GM18507 (cell line): ENCODE results near the gene TOMM20L.
A peak's percentile ranks its signal among the peaks of the same experiment; 100 is the strongest.
"Not testable (repeated sequence)": the region's sequence is repeated elsewhere in the genome, so short reads cannot be mapped to it uniquely, and the experiment has no call there.

ENCODE experiments used
- DNase-seq: peaks from one replicate; pipeline ENCODE4 v3.0.0; 2011; ENCODE audit warnings: low read depth; ENCODE audit not compliant: insufficient read length; ENCODE audit errors: extremely low spot score
- FAIRE-seq: peaks from 2 replicates; lab custom pipeline; 2011; peaks lifted over from hg19 to GRCh38; lab: Jason Lieb, UNC

The TOMM20L gene

DNA sequence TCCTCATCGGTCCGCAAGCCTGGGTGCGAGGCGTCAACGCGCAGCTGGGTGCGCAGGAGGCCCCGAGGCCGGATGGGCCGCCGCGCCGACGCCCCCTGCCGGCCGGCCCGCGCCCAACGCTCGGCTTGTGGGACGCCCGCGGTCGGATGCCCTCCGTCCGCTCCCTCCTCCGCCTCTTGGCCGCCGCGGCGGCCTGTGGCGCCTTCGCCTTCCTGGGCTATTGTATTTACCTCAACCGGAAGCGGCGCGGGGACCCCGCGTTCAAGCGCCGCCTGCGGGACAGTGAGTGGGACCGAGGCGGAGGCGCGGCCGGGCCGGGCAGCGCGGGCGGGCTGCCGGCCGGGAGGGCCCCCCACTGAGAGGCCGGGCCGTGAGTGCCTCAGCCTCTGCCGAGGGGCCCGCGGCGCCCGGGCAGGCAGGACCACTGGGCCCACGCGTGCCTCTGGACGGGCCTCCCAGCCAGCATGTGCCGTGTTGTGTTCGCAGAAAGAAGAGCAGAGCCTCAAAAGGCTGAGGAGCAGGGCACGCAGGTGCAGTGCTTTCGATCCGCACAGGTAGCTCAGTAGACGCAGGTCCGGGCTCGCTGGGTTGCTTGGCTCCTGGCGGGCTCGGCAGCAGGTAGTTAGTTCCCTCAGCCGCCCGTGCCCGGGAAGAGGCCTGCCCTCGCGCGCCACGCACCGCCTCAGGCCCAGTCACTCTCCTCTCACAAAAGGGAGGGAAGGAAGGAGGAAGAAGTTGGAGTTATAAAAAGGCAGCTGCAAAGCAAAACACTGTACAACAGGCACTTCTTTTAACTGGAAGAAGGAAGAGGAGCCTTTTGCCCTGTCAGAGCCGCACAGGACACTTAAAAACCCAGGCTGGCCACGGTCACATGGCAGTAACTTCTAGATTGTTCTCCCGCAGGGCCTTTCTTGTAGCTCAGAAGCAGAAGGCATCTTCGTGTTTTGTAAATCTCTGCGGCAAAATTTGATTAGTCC lies at the start of gene TOMM20L:
TOMM20L (plus strand) TSS at position 119 of the 977 bp plus-strand sequence; CDS start at position 147, 28 bp downstream.
- DNase-seq (peak; percentile 82), FAIRE-seq (peak; percentile 83)

DNA sequence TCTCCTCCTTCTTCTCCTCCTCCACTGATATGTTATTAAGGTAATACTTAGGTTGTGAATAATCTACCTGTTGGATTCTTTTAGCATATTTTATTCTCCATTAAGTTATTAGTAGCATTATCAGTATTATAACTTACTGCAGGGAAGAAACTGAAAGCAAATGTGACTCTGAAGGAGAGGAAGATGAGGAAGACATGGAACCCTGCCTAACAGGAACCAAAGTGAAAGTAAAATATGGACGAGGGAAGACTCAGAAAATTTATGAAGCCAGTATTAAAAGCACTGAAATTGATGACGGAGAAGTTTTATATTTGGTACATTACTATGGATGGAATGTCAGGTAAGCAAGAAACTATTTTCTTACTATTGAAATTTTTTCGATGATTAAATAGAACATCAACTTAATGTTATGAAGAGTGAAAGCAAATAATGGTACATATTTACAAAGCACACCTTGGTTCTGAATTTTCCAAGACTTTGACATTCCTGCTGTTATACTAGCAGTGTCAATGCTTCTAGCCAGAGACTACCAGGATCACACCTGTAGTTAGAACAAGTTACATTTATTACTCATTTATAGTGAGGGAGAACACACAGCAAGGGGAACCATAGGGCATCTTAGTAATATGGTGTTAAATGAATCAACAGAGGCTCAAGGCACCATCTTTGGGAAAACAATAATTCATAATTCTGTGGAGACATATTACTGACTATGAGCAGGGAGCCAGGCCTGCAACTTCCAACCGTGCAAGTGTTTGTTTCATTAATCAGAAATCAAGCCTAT lies 42.0 kb upstream of the TOMM20L start:
- FAIRE-seq (peak; percentile 59), DNase-seq (no peak)

DNA sequence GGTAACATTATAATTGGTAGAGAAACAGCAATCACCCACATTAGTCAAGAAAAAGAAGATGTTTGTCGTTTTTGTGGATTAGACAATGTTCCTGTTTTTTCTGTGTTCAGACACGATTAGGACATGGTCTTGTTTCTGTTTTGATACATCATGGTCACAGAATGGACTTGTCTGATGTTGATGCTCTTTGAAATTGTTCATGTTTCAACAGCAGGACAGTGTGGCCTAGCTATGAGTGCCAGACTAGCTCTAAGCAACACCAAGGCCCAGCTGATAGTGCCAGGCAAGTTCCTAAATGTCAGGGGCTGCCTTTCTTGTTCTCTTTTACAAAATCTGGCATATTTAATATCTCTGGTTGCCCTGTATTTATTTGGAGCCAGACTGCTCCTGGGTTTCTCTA lies 40.9 kb upstream of the TOMM20L start:
- DNase-seq (no peak), FAIRE-seq (no peak)

DNA sequence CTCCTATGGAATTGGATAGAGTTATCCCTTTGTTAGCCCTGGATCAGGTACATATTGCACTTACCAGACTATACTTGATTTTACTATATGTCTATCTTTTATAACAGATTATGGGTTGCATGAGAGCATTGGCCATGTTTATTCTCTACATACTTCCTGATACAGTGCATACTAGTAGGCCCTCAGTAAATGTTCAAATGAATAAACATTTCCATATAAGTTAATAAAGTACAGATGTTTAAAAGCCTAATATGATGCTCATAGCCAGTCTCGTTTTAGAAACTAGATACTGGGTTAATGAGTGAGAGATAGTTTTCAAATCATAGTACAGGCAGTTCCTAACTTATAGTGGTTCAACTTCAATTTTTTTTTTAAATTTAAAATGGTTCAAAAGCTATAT lies 39.5 kb upstream of the TOMM20L start:
- DNase-seq (no peak), FAIRE-seq (no peak)

DNA sequence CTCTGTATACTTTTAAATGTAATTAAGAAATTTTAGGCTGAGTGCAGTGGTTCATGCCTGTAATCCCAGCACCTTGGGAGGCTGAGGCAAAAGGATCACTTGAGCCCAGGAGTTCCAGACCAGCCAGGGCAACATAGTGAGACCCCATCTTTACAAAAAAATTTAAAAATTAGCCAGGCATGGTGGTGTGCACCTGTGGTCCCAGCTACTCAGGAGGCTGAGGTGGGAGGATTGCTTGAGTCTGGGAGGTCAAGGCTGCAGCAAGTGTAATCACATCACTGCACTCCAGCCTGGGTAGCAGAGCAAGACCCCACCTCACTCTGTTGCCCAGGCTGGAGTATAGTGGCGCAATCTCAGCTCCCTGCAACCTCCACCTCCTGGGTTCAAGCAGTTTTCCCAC lies 33.5 kb upstream of the TOMM20L start:
- not testable (repeated sequence) for FAIRE-seq, DNase-seq

DNA sequence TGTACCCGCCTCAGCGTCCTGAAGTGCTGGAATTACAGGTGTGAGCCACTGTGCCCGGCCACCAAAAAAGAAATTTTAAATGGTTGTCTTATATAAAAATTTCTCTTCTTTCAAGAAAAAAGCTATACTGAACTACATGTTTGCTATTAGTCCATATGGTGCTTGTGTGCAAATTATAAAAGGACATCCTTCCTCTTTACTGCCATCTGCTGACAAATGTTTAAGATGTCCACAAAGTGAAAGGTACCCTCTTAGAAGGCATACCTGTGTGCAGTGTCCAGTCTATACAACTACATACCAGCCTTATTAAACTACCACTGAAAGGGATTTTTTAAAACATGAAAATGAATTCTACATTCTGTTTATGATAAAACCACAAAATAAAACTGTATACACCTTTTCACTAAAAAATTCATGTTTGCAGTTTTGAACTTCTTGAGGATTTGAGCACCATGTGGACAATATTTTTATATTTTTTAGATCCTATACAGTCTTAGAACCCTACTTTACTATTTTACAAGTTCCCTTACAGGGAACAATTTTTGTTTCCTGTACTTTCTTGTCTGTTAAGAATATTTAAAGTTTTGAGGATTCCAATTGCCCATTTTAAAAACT lies 32.8 kb upstream of the TOMM20L start:
- DNase-seq (no peak), FAIRE-seq (peak; percentile 36)

DNA sequence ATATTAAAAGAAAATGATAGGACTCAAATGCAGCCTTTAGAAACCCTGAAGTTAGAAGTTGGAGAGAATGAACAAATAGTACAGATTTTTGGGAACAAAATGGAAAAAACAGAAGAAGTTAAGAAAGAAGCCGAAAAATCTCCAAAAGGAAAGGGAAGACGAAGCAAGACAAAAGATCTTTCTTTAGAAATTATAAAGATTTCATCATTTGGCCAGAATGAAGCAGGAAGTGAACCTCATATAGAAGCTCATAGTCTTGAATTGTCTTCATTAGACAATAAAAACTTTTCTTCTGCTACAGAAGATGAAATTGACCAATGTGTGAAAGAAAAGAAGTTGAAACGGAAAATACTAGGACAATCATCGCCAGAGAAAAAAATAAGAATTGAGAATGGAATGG lies 31.4 kb upstream of the TOMM20L start:
- FAIRE-seq, result no peak
- DNase-seq, result no peak

DNA sequence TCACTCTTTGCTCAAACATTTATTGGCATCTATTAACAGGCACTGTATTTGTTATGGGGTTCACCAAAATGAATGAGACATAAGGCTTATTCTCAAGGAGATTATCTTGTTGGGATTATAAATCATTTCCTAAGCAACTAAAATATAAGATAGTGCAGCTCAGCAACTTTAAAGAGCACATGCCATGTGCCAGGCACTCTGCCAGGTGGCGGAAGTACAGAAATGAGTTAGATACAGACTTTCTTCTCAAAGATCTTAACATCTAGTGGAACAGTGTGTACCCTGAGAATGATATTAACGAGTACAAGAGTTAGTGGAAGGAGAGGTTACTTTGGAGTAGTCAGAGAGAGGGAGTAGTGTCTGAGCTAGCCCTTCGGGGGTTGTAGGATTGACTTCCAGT lies 28.4 kb upstream of the TOMM20L start:
- FAIRE-seq (no peak), DNase-seq (no peak)

DNA sequence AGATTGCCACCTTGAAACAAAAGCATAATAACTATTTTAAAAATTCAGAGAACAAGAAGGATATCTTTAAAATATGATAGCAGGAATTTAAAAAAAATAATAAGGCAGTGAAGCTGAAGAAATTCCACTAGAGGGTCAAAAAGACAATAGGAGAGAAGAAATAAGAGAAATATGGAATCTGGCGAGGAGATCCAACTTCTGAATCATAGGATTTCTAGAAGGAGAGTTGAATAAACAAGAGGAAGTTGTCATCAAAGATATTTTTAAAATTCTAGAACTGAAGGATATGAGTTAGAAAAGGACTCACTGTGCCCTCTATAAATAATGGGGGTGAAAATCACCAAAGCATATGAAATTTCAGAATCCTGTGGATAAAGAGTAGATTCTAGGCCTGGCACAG lies 26.8 kb upstream of the TOMM20L start:
- DNase-seq, result no peak
- FAIRE-seq, result no peak

DNA sequence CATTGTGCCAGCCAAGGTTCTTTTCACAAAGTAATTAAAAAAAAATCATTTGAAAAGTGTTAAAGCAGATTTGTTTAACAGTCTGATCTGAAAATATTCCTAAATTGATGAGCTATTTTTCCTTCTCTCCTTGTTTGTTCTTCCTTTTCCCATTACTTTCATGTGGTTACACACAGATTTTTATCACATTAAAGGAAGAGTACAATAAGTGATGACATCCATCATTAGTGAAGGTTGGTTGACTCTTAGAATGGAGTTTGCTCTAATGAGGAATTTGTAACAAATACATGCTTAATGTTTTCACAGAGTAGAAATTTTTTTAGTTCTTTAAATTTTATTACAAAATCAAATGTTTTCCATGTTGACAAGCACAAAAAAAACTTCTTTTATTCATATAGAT lies 18.9 kb upstream of the TOMM20L start:
- FAIRE-seq, result no peak

DNA sequence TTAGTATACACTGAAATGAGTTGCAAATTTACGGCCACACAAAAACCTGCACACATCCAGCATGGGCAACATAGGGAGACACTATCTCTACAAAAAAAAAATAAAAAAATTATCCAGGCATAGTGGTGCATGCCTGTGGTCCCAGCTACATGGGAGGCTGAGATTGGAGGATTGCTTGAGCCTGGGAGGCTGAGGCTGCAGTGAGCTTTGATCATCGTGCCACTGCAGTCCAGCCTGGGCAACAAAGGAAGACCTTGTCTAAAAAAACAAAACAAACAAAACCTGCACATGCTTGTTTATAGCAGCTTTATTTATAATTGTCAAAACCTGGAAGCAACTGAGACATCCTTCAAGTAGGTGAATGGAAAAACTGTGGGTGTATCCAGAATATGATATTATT lies 4.9 kb upstream of the TOMM20L start:
- FAIRE-seq, result no peak
- no peak for DNase-seq

More for the DNA sequence above, 18.9 kb upstream of the TOMM20L start:
- DNase-seq, result no peak

DNA sequence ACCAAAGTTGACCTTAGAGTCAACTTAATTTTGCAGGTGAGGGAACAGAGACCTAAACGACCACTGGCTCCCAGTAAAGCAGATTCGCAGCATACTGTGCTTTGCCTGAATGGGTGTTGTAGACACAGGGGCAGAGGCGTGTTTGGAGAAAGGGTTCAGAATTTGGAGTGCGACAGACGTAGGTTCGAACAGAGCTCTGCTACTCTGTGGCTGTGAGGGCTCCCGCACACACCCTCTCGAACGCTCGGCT lies 243 bp upstream of the TOMM20L start:
- FAIRE-seq (no peak), DNase-seq (no peak)

DNA sequence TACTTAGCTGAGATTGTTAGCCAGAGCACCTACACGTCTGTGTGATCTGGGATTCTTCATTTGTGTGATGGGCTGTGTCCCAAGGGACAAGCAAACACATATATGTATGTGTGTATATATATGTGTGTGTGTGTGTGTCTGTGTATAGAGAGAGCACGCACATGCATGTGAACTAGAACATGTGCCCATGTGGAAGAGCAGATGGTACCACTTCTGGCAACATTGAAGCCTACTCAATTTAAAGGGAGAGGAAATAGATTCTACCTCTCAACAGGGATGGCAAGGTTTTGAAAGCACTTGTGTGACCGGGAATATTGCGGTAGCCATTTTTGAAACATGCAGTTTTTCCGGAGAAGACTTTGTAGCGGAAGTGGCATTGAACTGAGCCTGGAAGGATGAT lies 1.4 kb downstream of the TOMM20L start:
- DNase-seq (no peak), FAIRE-seq (no peak)

DNA sequence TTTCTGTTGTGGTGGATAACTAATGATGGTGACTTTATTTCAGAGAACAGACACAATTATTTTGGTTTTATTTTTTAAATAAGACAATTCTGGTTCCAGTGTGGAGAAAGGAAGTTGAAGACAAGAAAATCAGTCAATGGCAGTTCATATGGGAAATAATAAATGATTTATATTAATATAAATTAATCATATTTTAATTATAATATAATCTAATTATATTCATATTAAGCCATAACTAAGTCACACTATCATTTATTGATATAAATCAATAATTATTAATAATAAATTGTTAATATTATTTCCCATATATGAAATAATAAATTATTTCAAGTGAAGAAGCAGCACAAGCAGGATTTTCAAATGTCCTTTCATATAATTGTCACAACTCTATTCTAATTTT lies 2.8 kb downstream of the TOMM20L start:
- DNase-seq (no peak), FAIRE-seq (no peak)

DNA sequence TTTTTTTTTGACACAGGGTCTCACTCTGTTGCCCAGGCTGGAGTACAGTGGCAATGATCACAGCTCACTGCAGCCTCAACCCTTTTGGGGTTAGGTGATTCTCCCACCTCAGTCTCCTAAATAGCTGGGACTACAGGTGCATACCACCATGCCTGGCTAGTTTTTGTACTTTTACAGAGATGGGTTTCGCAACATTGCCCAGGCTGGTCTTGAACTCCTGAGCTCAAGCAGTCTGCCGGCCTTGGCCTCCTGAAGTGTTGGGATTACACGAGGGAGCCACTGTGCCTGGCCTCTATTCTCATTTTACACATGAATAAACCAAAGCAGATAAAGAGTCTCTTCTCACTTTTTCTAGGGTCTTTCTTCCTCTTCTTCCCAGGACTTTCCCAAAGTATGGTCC lies 3.2 kb downstream of the TOMM20L start:
- DNase-seq (no peak), FAIRE-seq (no peak)

DNA sequence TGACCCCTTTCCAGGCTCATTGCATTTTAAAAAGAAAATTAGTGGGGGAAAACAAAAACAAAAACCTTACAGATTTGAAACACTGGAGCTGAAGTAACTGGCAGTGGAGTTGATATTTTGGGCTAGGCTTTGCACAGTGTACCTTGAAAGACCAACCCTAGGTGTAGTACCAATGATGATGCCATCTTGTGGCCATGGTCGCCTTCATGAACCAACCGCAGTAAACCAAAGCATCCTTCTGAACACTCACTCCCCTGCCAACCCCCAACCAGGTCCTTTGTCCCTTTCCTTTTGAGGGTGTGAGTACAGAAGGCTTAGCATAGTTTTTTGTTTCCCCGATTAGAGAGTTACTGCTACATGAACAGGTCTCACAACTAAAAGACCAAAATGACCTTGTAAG lies 5.9 kb downstream of the TOMM20L start:
- no peak for FAIRE-seq
- DNase-seq, result no peak

DNA sequence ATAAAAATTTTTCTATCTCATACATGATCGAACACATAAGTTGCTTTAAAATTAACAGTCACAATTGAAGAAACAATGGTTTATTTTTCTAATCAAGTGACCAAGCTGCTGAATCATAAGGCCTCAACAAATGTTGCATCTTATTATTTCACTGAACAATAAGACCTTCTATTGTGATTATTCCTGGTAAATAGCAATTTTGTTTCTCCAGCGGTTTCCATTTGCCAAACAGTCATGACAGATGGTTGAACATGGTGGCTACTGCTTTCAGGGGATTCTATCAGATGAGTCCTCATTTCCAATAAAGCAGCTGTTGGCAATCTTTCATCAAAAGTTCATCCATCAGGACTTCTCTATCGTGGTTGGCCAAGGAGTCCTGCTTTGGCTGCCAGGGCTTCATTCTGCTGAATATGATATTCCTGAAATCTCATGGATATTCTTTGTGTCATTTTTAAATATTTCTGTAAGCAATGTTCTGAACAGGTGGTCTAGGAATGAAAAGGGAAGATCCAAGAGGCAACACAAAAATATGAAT lies 13.0 kb downstream of the TOMM20L start:
- DNase-seq (no peak), FAIRE-seq (no peak)

DNA sequence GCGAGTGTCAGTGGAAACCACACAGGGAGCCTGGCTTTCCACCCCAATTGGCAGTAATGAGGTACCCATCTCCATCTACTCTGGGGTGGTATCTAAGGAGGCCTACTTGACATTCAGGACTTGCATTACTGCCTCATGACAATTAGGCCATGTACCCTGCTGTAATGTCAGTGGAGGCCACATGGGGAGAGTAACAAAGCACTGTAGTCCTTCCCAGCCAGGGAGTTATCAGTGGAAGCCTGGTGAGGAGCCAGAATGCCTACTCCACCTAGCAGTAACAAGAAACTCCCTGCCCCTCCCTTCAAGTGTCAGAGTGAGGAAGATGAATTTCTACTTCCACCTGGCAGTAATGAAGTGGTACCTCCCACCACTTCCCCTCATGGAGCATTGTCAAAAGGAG lies 19.1 kb downstream of the TOMM20L start:
- FAIRE-seq, result no peak
- DNase-seq, result no peak

DNA sequence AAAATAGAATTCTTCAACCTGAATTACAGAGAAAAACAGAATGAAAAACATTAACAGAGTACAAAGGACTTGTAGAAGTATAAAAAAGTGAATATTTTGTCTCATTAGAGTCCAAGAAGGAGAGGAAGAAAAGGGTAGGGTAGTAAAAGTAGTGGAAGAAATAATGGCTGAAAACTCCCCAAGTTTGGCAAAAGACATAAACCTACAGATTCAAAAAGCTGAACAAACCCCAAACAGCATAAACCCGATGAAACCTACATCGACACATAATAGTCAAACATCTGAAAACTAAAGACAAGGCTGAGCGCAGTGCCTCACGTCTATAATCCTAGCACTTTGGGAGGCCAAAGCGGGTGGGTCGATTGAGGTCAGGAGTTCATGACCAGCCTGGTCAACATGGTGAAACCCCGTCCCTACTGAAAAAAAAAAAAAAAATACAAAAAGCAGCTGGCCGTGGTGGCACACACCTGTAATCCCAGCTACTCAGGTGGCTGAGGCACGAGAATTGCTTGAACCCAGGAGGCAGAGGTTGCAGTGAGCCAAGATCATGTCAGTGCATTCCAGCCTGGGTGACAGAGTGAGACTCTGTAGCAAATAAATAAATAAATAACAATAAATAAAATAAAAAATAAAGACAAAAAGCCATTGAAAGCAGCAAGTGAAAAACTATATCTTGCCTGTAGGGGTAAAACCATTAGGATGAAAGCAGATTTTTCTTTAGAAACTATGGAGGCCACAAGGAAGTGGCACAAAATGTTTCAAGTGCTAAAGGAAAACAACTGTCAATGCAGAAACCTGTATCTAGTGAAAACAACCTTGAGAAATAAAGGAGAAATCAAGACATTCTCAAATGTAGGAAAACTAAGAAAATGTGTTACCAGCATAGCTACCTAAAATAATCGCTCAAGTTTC lies 20.2 kb downstream of the TOMM20L start:
- FAIRE-seq, result no peak

More for the DNA sequence above, 20.2 kb downstream of the TOMM20L start:
- no peak for DNase-seq
